HepG2 (cell line): ENCODE measurements around the gene COL26A1. TPM values are rescaled to one million over a fixed set of nuclear protein-coding genes. Genes with fewer than 3 reads are reported as not detected.

Experiments used
- ATAC-seq: fragments of 200-7000 bp; cut with Tn5 transposase; 3 replicates; pipeline ENCODE4 v1.9.1; 2020; ENCODE audit warnings: mild to moderate bottlenecking, moderate library complexity
- BruUV-seq: library from RNA; stranded (reverse); fragments of 400-500 nt; replicated peaks from 2 replicates; lab custom pipeline; 2021; lab: Mats Ljungman, UMichigan
- CTCF ChIA-PET: fragments of 300-600 bp; formaldehyde crosslinking; extraction: SDS; loops from one replicate; lab custom pipeline; 2021; ENCODE audit warnings: low total read pairs, inconsistent platforms, low intra/inter-chr PET ratio; lab: Yijun Ruan, JAX
- POLR2A ChIA-PET: fragments of 350-600 bp; sonication (Branson Sonifier 250); formaldehyde crosslinking; loops from one replicate; lab custom pipeline; 2020; ENCODE audit warnings: antibody characterized with exemption, inconsistent platforms; lab: Yijun Ruan, JAX
- DNase-seq: peaks from one replicate; pipeline ENCODE4 v3.0.0-alpha.2; 2015; ENCODE audit warnings: low spot score
- FAIRE-seq: peaks from 3 replicates; lab custom pipeline; 2011; peaks lifted over from hg19 to GRCh38; lab: Jason Lieb, UNC
- H2AFZ ChIP-seq: one replicate; pipeline ENCODE4 v1.6.1; 2011; ENCODE audit warnings: low read length, inconsistent platforms
- H3K27ac ChIP-seq: fragments of 300-600 bp; 3 replicates; pipeline ENCODE4 v1.8.0; 2011; ENCODE audit warnings: mixed run types, mild to moderate bottlenecking, mixed read lengths, low read length, inconsistent platforms; ENCODE audit not compliant: insufficient read depth; ENCODE audit errors: extremely low read length
- H3K27me3 ChIP-seq, 2 experiments: fragments of 200-600 bp in 1 of 2; 2 replicates in 1 of 2; 3 replicates in 1 of 2; pipeline versions ENCODE4 v1.6.0 to v1.8.0; 2011; ENCODE audit warnings: low read length in 2 of 2, mild to moderate bottlenecking in 2 of 2, moderate library complexity in 2 of 2, inconsistent platforms in 1 of 2; ENCODE audit not compliant: insufficient read depth in 2 of 2, control insufficient read depth in 1 of 2
- H3K36me3 ChIP-seq, 2 experiments: fragments of 200-600 bp in 1 of 2; replicated peaks in 1 of 2; 2 replicates in 1 of 2; 3 replicates in 1 of 2; pipeline versions ENCODE4 v1.5.1 to v1.8.0; 2011; ENCODE audit warnings: low read length in 2 of 2, inconsistent platforms in 1 of 2; ENCODE audit not compliant: insufficient read depth in 2 of 2, control insufficient read depth in 1 of 2
- H3K4me1 ChIP-seq: 2 replicates; pipeline ENCODE4 v1.5.1; 2012; ENCODE audit warnings: low read length, inconsistent platforms; ENCODE audit not compliant: insufficient read depth
- H3K4me2 ChIP-seq: 2 replicates; pipeline ENCODE4 v1.6.0; 2011; ENCODE audit warnings: low read depth, low read length, inconsistent platforms
- H3K4me3 ChIP-seq, 3 experiments: fragments of 200-600 bp in 1 of 3; sonication (generic), shearing (Covaris generic) in 1 of 3; replicated peaks in 1 of 3; 2 replicates each; pipeline ENCODE4 v1.5.1; 2011 to 2016; ENCODE audit warnings: low read length in 3 of 3, inconsistent platforms in 2 of 3, low read depth in 2 of 3, mild to moderate bottlenecking in 2 of 3, control low read depth in 1 of 3, mixed read lengths in 1 of 3; ENCODE audit not compliant: insufficient read depth in 1 of 3
- H3K79me2 ChIP-seq: one replicate; pipeline ENCODE4 v1.6.1; 2011; ENCODE audit warnings: low read length, inconsistent platforms; ENCODE audit not compliant: insufficient read depth
- H3K9ac ChIP-seq: 2 replicates; pipeline ENCODE4 v1.6.0; 2011; ENCODE audit warnings: mild to moderate bottlenecking, low read depth, low read length, inconsistent platforms; ENCODE audit not compliant: insufficient read depth
- H3K9me3 ChIP-seq: 2 replicates; pipeline ENCODE4 v1.5.1; 2012; ENCODE audit warnings: mild to moderate bottlenecking, low read length
- H4K20me1 ChIP-seq: 2 replicates; pipeline ENCODE4 v1.6.0; 2011; ENCODE audit warnings: inconsistent platforms, mild to moderate bottlenecking, low read length, moderate library complexity; ENCODE audit not compliant: insufficient read depth
- HIVEP1 ChIP-seq: sonication (generic); formaldehyde crosslinking; IDR thresholded peaks from 2 replicates; pipeline ENCODE4 v1.4.0; 2020; ENCODE audit warnings: mild to moderate bottlenecking, missing genetic modification reagents
- MAFK ChIP-seq, 2 experiments: IDR thresholded peaks in 1 of 2; conservative IDR thresholded peaks in 1 of 2; 2 replicates each; pipeline ENCODE4 v1.6.1; 2011; ENCODE audit warnings: improper control_type of control experiment in 2 of 2, low read length in 2 of 2
- PAWR ChIP-seq: sonication (generic); formaldehyde crosslinking; IDR thresholded peaks from 2 replicates; pipeline ENCODE4 v1.4.0; 2020; ENCODE audit warnings: missing genetic modification reagents, mild to moderate bottlenecking, borderline replicate concordance
- PHF5A ChIP-seq: IDR thresholded peaks from one replicate; pipeline ENCODE4 v1.6.1; 2018; ENCODE audit warnings: low read depth, missing genetic modification reagents; ENCODE audit not compliant: unreplicated experiment
- RBFOX2 ChIP-seq: fragments of 200-400 bp; formaldehyde crosslinking; IDR thresholded peaks from 2 replicates; pipeline ENCODE4 v1.6.1; 2017; ENCODE audit warnings: low read depth, mild to moderate bottlenecking, low read length
- SP4 ChIP-seq: sonication (generic); formaldehyde crosslinking; IDR thresholded peaks from 2 replicates; pipeline ENCODE4 v1.8.1; 2023; ENCODE audit warnings: mild to moderate bottlenecking, missing genetic modification reagents
- ZBTB42 ChIP-seq: sonication (generic); formaldehyde crosslinking; IDR thresholded peaks from 2 replicates; pipeline ENCODE4 v1.5.0; 2020; ENCODE audit warnings: mild to moderate bottlenecking, missing genetic modification reagents
- ZFYVE20 ChIP-seq: sonication (generic); formaldehyde crosslinking; IDR thresholded peaks from 2 replicates; pipeline ENCODE4 v1.8.0; 2023; ENCODE audit warnings: low read depth, mild to moderate bottlenecking, moderate library complexity, missing genetic modification reagents, borderline replicate concordance
- ZNF225 ChIP-seq: sonication (generic); formaldehyde crosslinking; IDR thresholded peaks from 2 replicates; pipeline ENCODE4 v1.4.0; 2020; ENCODE audit warnings: mild to moderate bottlenecking, missing genetic modification reagents
- ZNF432 ChIP-seq: sonication (generic); formaldehyde crosslinking; IDR thresholded peaks from 2 replicates; pipeline ENCODE4 v1.5.0; 2020; ENCODE audit warnings: missing genetic modification reagents, mild to moderate bottlenecking, borderline replicate concordance
- ZNF562 ChIP-seq: sonication (generic); formaldehyde crosslinking; IDR thresholded peaks from 2 replicates; pipeline ENCODE4 v1.8.0; 2022; ENCODE audit warnings: missing genetic modification reagents, borderline replicate concordance
- ZNF577 ChIP-seq: sonication (generic); formaldehyde crosslinking; IDR thresholded peaks from 2 replicates; pipeline ENCODE4 v1.4.0; 2020; ENCODE audit warnings: mild to moderate bottlenecking, low read depth, missing genetic modification reagents, borderline replicate concordance
- ZNF782 ChIP-seq: sonication (generic); formaldehyde crosslinking; IDR thresholded peaks from 2 replicates; pipeline ENCODE4 v1.4.0; 2020; ENCODE audit warnings: missing genetic modification reagents, mild to moderate bottlenecking, borderline replicate concordance
- WGBS: methylation state at CpG from one replicate; pipeline ENCODE4 v1.1.6; 2017; ENCODE audit warnings: low lambda C conversion rate; 5-methylcytosine and 5-hydroxymethylcytosine counted together
- in situ Hi-C: cut with HindIII; loops from 2 replicates; pipeline ENCODE4 v1.10.0; 2017; ENCODE audit warnings: low pct_unique_long_range_greater_than_20kb; ENCODE audit not compliant: extremely low pct_ligation_motif_present
- intact Hi-C: fragments of 100-400 bp; cut with micrococcal nuclease; formaldehyde crosslinking; loops from one replicate; pipeline ENCODE4 v1.10.0; 2022; ENCODE audit not compliant: unreplicated experiment
- polyA plus RNA-seq, 8 experiments: library from polyadenylated mRNA; depleted of rRNA in 3 of 8; stranded (reverse) in 7 of 8; unstranded in 1 of 8; fragments of >200 nt; fragmentation: Illumina TruSeq in 4 of 8; extraction: Trizol in 4 of 8; gene quantifications; 2 replicates each; pipeline versions ENCODE4 v1.2.1 to v1.2.3, GENCODE V29; 2011 to 2016; ENCODE audit warnings: low read depth in 4 of 8, missing spikeins in 1 of 8, mixed read lengths in 1 of 8; ENCODE audit not compliant: insufficient read depth in 1 of 8
- total RNA-seq, 5 experiments: library from RNA; depleted of rRNA; stranded (reverse); fragments of >200 nt; fragmentation: Illumina TruSeq; extraction: Trizol; gene quantifications; 2 replicates each; pipeline ENCODE4 v1.2.3, GENCODE V29; 2016; ENCODE audit warnings: low read depth in 1 of 5
- TF ChIP-seq, protein P1 (sequence below): sonication (generic); formaldehyde crosslinking; IDR thresholded peaks from 2 replicates; pipeline ENCODE4 v1.8.0; 2022; ENCODE audit warnings: mild to moderate bottlenecking, missing genetic modification reagents
- TF ChIP-seq, protein P2 (sequence below): sonication (generic); formaldehyde crosslinking; IDR thresholded peaks from 2 replicates; pipeline ENCODE4 v1.8.0; 2022; ENCODE audit warnings: missing genetic modification reagents, mild to moderate bottlenecking, borderline replicate concordance
- TF ChIP-seq, protein P3 (sequence below): sonication (generic); formaldehyde crosslinking; IDR thresholded peaks from 2 replicates; pipeline ENCODE4 v1.9.0; 2021; ENCODE audit warnings: missing genetic modification reagents, mild to moderate bottlenecking, borderline replicate concordance
- TF ChIP-seq, protein P4 (sequence below): sonication (generic); formaldehyde crosslinking; IDR thresholded peaks from 2 replicates; pipeline ENCODE4 v1.5.0; 2020; ENCODE audit warnings: missing genetic modification reagents

The COL26A1 gene
- total and polyA plus RNA-seq, 2 of the 13 experiments (the other 11 are each of a cell fraction or from before 2014, with no cell fraction given): 7.8 to 9.2 TPM

DNA sequence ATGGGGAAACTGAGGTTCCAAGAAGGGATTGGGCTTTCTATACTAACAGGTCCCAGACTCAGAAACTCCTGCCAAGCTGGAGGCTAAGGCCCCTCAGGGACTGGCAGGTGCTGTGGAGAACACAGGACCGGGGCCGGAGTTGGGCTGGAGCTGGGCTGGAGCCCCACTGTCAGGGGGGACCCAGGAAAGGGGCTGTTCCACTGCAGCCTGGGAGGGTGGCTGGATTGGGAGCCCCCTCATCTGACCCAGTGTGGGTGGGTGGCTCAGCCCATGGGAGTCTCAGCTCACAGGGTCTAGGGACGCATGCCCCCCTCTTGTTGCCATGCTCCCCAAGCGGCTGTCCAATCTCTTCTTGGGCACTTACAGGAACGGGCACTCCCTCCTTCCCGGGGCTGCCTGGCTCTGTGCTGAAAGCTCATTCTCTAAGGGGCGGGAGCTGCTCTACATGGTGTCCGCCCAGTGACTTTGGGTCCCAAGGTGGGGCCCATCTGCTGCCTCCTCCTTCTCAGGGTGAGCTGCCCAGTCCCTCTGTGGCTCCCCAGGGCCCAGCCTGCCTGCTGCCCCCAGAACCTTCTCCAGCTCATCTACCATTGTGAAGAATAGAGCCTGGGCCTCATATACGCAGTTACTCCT is 139.9 kb downstream of the COL26A1 start:
- Histone ChIP-seq H3K9me3 (no peaks in the 10 kb centered on the region), H3K27ac (no peak overlapping the region), H3K79me2 (no peaks in the 10 kb centered on the region), H3K27me3 (no peaks in the 10 kb centered on the region), H3K36me3 (no peaks in the 10 kb centered on the region), H4K20me1 (no peaks in the 10 kb centered on the region), H3K4me3 (no peak overlapping the region), H3K4me2 (no peak overlapping the region), H2AFZ (no peak overlapping the region), H3K4me1 (peaks cover 22% of the 10 kb centered on the region), H3K9ac (no peak overlapping the region)
- in situ Hi-C loops: no loop called here
- POLR2A ChIA-PET: no interaction called here
- 89% methylated on average over 1 of the region's 9 CpGs for WGBS
- no peak for DNase-seq
- no TSS peak for BruUV-seq
- intact Hi-C loops: no loop called here
- no peak for ATAC-seq
- CTCF ChIA-PET: no interaction called here
- FAIRE-seq: no peak
- TF ChIP-seq MAFK (conservative IDR thresholded peaks at IDR 0.05 in 1 of 2, IDR thresholded peaks at IDR 0.05 in 1 of 2; ENCODE audit: low read length in 2 of 2): no peak
- no peak for TF ChIP-seq PHF5A
- TF ChIP-seq ZBTB42 (CRISPR knock-in tag): no peak
- TF ChIP-seq, protein P1, sequence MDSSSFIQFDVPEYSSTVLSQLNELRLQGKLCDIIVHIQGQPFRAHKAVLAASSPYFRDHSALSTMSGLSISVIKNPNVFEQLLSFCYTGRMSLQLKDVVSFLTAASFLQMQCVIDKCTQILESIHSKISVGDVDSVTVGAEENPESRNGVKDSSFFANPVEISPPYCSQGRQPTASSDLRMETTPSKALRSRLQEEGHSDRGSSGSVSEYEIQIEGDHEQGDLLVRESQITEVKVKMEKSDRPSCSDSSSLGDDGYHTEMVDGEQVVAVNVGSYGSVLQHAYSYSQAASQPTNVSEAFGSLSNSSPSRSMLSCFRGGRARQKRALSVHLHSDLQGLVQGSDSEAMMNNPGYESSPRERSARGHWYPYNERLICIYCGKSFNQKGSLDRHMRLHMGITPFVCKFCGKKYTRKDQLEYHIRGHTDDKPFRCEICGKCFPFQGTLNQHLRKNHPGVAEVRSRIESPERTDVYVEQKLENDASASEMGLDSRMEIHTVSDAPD (CRISPR knock-in tag): no peak
- TF ChIP-seq, protein P2, sequence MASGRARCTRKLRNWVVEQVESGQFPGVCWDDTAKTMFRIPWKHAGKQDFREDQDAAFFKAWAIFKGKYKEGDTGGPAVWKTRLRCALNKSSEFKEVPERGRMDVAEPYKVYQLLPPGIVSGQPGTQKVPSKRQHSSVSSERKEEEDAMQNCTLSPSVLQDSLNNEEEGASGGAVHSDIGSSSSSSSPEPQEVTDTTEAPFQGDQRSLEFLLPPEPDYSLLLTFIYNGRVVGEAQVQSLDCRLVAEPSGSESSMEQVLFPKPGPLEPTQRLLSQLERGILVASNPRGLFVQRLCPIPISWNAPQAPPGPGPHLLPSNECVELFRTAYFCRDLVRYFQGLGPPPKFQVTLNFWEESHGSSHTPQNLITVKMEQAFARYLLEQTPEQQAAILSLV (CRISPR knock-in tag): no peak
- TF ChIP-seq ZNF577 (CRISPR knock-in tag): no peak
- no peak for TF ChIP-seq PAWR (CRISPR knock-in tag)
- TF ChIP-seq, protein P3, sequence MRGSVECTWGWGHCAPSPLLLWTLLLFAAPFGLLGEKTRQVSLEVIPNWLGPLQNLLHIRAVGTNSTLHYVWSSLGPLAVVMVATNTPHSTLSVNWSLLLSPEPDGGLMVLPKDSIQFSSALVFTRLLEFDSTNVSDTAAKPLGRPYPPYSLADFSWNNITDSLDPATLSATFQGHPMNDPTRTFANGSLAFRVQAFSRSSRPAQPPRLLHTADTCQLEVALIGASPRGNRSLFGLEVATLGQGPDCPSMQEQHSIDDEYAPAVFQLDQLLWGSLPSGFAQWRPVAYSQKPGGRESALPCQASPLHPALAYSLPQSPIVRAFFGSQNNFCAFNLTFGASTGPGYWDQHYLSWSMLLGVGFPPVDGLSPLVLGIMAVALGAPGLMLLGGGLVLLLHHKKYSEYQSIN (CRISPR knock-in tag): no peak
- no peak for TF ChIP-seq ZFYVE20 (CRISPR knock-in tag)
- TF ChIP-seq ZNF432 (CRISPR knock-in tag): no peak
- TF ChIP-seq ZNF562 (CRISPR knock-in tag): no peak
- TF ChIP-seq RBFOX2: no peak
- TF ChIP-seq, protein P4, sequence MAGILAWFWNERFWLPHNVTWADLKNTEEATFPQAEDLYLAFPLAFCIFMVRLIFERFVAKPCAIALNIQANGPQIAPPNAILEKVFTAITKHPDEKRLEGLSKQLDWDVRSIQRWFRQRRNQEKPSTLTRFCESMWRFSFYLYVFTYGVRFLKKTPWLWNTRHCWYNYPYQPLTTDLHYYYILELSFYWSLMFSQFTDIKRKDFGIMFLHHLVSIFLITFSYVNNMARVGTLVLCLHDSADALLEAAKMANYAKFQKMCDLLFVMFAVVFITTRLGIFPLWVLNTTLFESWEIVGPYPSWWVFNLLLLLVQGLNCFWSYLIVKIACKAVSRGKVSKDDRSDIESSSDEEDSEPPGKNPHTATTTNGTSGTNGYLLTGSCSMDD (CRISPR knock-in tag): no peak
- no peak for TF ChIP-seq SP4
- TF ChIP-seq HIVEP1 (CRISPR knock-in tag): no peak
- no peak for TF ChIP-seq ZNF782 (CRISPR knock-in tag)
- no peak for TF ChIP-seq ZNF225 (CRISPR knock-in tag)
